H4 (cell line): Measurements from ENCODE around the gene ZBTB18. TPM values are rescaled to one million over a fixed set of nuclear protein-coding genes. Genes with fewer than 3 reads are reported as not detected.
"Not testable (repeated sequence)": the region's sequence is repeated elsewhere in the genome, so short reads cannot be mapped to it uniquely, and the experiment has no call there.

Source experiments
- DNase-seq: peaks from one replicate; pipeline ENCODE4 v3.0.0-alpha.2; 2015; ENCODE audit warnings: low spot score
- total RNA-seq: library from RNA; depleted of rRNA; stranded (reverse); fragments of >200 nt; shearing (Covaris generic); gene quantifications from 2 replicates; pipeline ENCODE4 v1.2.3, GENCODE V29; 2014; rRNA removed

ZBTB18 gene
- 6.2 and 9.3 TPM in 2 replicates for total RNA-seq

DNA sequence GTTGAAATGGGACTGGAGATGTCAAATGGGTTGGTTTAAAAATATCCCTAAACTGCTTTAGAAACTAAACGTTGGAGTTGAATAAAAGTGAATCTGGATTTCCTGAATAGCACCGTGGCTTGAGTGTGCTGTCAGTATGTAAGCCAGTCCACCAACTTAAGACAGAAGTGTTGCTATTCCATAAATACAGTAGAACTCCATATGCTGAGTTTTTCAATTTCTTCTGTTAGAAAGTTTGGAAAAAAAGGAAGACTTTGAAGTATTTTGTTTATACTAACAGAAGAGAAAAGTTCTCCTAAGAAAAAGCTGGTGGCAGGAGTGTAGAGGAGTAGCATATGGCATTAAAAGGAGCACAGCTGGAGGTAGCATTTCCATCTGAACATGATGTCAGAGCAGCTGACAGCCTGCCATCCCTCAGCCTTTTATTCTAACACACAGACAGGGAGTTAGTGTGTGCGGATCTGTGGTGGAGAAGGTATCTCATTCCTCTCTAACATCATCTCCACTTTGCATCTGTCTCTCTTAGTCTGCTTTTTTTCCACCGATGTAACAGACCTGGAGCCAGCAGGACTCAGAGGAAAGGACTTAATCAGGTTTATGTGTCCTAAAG, at the start of gene ZBTB18:
ZBTB18 (plus strand) TSS at position 449 of the 610 bp plus-strand sequence; CDS start at position 598, 149 bp downstream.
- peak; percentile 43 for DNase-seq

- DNase-seq: no peak
These were observed 48.4 kb upstream of the ZBTB18 start for GRCh38 chr1:244002721-244003120.

DNA sequence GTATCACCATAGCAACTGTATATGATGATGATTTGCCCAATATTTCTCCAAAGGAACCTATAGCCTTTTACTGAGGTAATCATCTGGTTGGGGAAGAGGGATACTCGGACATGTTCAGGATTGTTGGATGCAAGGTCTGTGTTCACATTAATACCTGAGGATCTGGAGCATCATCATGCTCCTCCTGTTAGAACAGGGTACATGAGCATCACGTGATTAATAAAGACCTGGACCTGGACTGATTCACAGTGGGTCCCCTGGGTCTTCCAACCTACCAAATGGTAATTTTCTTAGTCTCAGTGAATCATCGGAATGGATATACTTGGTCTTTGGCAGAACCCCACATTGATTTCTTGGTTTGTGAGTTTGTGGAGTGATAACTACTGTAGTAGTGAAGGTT, 45.6 kb upstream of the ZBTB18 start:
- no peak for DNase-seq

DNA sequence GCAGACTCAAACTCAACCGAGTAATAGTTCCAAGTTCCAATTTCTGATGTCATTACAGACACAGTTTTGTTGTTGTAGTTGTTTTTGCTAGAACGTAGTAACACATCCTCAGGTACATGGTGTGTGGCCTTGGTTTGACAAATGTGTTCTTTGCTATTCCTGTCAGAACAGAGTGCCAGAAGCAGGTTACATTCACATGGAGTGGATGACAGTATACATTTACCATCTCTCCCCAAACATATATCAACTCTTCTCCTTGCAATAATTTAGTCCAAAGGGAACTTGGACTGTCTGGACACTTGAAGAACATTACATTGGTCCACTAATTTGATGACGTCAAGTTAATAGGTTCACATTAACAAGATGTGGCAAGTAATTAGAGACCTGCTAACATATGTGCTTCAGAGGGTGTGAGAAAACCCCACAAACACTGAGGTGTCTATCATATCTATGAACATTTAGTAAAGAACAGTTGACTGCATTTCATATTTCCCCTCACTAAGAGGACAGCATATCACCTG, 44.6 kb upstream of the ZBTB18 start:
- no peak for DNase-seq

GRCh38 chr1:244006961-244007360, 44.1 kb upstream of the ZBTB18 start:
- DNase-seq: no peak

GRCh38 chr1:244010191-244010590, 40.9 kb upstream of the ZBTB18 start:
- peak; percentile 15 for DNase-seq

DNA sequence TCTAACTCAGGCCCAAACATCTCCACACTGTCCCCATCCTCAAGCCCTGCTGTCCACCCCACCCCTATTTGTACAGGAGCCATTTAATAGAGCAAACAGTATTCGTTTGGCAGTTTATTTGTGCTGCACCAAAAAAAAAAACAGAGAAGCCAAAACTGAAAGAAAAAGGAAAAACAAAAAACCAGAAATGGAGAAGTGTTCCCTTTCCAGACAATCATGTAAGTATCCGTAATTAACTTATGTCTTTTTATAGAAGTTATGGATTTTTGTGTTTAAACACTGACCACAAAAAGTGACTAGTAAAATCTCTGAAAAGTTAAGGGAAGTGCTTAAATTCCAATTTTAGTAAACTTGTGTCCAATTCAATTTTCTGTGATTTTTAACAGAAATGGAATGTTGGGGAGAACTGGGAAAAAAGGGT, 40.4 kb upstream of the ZBTB18 start:
- no peak for DNase-seq

DNA sequence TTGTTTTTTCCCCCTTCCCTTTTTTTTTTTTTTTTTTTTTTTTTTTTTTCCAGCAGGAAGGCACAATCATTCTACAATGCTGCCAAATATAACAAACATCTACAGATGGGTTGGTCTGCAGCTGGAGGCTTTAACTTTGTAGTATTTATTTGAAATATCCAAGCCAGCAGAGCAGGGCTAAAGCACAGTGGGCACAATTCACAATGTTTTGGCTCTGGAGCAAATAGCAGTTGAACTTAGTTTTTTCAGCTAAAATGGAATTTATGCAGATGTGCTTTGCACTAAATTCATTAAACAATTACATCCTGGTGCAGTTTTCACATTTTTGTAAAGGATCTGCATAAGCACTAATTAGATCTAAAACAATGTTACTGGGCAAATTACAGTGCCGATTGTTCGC, 39.8 kb upstream of the ZBTB18 start:
- no peak for DNase-seq

DNA sequence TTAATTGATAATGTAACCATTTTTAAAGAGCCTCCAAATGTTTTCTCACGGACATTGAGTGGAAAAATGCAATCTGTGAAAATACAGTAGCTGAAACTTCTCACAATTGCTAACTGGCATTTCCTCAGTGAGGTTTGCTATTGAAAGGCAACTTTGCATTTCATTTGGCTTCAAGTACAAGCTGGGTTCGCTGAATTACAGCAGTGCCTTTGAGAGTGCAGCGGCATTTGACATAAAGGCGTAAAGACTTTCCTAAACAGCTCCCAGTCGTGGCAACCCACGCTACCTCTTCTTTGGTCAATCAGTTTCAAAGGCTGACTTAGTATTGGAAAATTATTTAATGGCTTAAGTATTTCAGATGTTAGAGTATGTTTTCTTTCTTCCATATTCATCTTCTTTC, 39.3 kb upstream of the ZBTB18 start:
- no peak for DNase-seq

- no peak for DNase-seq
These were observed 38.9 kb upstream of the ZBTB18 start for GRCh38 chr1:244012202-244012601.

DNA sequence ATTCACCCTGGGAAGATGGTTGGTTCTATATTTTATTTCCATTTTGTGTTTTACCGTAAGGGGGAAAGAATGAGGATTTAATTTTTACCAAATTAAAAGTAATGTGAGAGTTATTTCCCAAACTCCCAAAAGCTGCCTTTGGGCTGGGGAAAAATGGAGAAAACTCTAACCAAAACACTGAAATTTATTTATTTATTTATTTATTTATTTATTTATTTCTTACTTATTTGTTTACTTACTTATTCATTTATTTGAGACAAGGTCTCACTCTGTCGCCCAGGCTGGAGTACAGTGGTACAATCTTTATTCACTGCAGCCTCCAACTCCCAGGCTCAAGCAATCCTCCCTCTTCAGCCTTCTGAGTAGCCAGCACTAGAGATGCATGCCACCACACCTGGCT, 38.0 kb upstream of the ZBTB18 start:
- no peak for DNase-seq

GRCh38 chr1:244014862-244015261, 36.2 kb upstream of the ZBTB18 start:
- DNase-seq: not testable (repeated sequence)

GRCh38 chr1:244019982-244020485, 31.0 kb upstream of the ZBTB18 start:
- DNase-seq: no peak

DNA sequence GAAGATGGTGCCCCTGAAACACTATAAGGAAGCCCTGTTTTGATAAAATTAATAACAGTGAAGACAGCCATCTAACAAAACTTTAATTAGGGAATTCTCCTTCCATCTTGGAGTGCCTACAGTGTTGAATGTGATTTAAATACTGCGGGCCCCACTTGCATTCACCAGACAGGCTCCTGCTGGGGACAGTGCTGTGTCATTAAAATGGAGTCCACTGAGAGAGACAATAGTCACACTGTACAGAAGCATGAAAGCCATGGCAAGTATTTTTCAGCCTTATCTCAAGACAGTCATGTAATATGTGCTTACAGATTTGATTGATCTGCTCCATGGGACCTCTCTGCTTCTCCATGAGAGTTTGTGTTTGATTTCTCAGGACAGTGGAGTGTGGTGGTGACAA, 29.7 kb upstream of the ZBTB18 start:
- DNase-seq: no peak

- peak; percentile 71 for DNase-seq
These were observed 28.8 kb upstream of the ZBTB18 start for GRCh38 chr1:244022311-244022710.

- DNase-seq: no peak
These were observed 28.1 kb upstream of the ZBTB18 start for GRCh38 chr1:244022864-244023440.

DNA sequence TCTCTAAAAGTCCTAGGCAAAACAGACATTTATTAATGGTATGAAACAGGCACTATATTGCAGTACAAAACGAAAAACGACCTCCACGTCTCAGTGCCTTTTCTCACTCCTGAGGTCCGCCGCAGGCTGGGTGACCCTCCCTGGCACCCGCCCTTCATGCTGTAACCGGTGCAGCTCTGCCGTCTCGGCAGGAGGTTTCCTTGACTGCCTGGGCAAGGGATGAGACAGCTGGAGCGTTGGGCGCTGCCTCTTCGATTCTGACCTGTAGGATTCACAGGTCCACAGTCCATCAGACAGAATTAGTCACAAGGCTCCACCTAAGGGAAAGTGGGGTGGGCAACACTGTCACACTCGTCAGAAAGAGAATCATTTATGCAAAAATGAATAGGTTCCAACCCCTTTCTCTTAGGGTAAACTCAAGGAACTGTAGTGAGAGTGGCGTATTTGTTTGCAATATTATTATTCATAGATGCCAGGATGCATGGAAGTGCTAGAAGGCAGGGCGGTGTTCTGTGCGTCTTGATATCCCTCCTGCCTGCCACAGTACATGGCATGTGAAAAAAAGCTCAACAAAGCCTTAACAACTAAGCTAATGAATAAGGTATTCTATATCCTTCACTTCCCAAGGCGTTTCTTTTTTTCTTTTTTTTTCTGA, 23.5 kb upstream of the ZBTB18 start:
- no peak for DNase-seq

GRCh38 chr1:244028701-244029100, 22.4 kb upstream of the ZBTB18 start:
- DNase-seq: no peak

DNA sequence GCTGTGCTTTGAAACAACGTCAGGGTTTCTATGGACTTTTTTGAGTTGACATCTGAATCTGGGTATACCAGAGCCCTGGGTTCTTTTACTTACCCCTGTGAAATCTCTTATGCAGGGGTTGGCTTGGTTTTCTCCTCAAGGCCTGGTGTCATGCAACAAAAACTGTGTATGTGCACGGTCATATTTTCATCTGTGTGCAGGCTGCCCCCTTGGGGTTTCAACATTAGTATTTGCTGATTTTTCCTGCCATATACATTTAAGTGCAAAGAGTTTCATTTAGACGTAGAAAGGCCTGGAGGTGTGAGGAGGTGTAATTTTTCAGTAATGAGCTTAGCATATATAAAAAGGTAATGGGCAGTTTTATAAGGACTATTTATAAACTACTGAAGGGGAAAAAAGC, 22.0 kb upstream of the ZBTB18 start:
- no peak for DNase-seq

GRCh38 chr1:244030481-244031040, 20.5 kb upstream of the ZBTB18 start:
- DNase-seq: no peak

- DNase-seq: no peak
These were observed 15.7 kb upstream of the ZBTB18 start for GRCh38 chr1:244035358-244035757.

- DNase-seq: no peak
These were observed 13.8 kb upstream of the ZBTB18 start for GRCh38 chr1:244037252-244037651.
